CD14-positive monocyte (primary cell): Measurements from ENCODE around the gene RPS15. TPM values are rescaled to one million over a fixed set of nuclear protein-coding genes. Genes with fewer than 3 reads are reported as not detected.

Experiments
- DNase-seq, 3 donors: peaks; one replicate each; pipeline ENCODE4 v3.0.0-alpha.2; 2011 to 2022
- H2AFZ ChIP-seq: 2 replicates; pipeline ENCODE4 v1.6.0; 2012; ENCODE audit warnings: mild to moderate bottlenecking, low read depth, low read length, inconsistent platforms; ENCODE audit not compliant: insufficient read depth, poor library complexity, severe bottlenecking
- H3K27ac ChIP-seq, 2 donors: 1 replicate in 1 of 2; 2 replicates in 1 of 2; pipeline ENCODE4 v1.5.1; 2012 to 2013; ENCODE audit warnings: low read length in 2 of 2, control low read depth in 1 of 2, inconsistent platforms in 1 of 2, low read depth in 1 of 2, mild to moderate bottlenecking in 1 of 2
- H3K27me3 ChIP-seq, 2 donors: one replicate each; pipeline versions ENCODE4 v1.6.0 to v1.6.1; 2011 to 2013; ENCODE audit warnings: low read length in 2 of 2; ENCODE audit not compliant: control insufficient read depth in 2 of 2, insufficient read depth in 2 of 2
- H3K36me3 ChIP-seq, 2 donors: replicated peaks in 1 of 2; 1 replicate in 1 of 2; 2 replicates in 1 of 2; pipeline versions ENCODE4 v1.5.1 to v1.6.1; 2012 to 2013; ENCODE audit warnings: low read length in 2 of 2, control low read depth in 1 of 2, inconsistent platforms in 1 of 2, mild to moderate bottlenecking in 1 of 2; ENCODE audit not compliant: insufficient read depth in 2 of 2, control insufficient read depth in 1 of 2
- H3K4me1 ChIP-seq, 2 donors: 1 replicate in 1 of 2; 2 replicates in 1 of 2; pipeline versions ENCODE4 v1.5.1 to v1.6.1; 2012 to 2013; ENCODE audit warnings: low read length in 2 of 2, control low read depth in 1 of 2, inconsistent platforms in 1 of 2, mild to moderate bottlenecking in 1 of 2, moderate library complexity in 1 of 2; ENCODE audit not compliant: insufficient read depth in 2 of 2, control insufficient read depth in 1 of 2
- H3K4me2 ChIP-seq: replicated peaks from 2 replicates; pipeline ENCODE3; 2012; ENCODE audit warnings: low read length, moderate library complexity, mild to moderate bottlenecking; ENCODE audit not compliant: poor library complexity, severe bottlenecking; ENCODE audit errors: extremely low read depth
- H3K4me3 ChIP-seq, 3 experiments: fragments of 200-600 bp in 1 of 3; sonication (generic) in 1 of 3; replicated peaks in 1 of 3; 1 replicate in 2 of 3; 2 replicates in 1 of 3; pipeline ENCODE4 v1.5.1; 2011 to 2013; ENCODE audit warnings: low read length in 3 of 3, mild to moderate bottlenecking in 3 of 3, control low read depth in 2 of 3, low read depth in 2 of 3, inconsistent platforms in 1 of 3, moderate library complexity in 1 of 3
- H3K79me2 ChIP-seq: 2 replicates; pipeline ENCODE4 v1.6.0; 2012; ENCODE audit warnings: mild to moderate bottlenecking, control low read depth, inconsistent platforms, low read length, moderate library complexity; ENCODE audit not compliant: insufficient read depth
- H3K9ac ChIP-seq: 2 replicates; pipeline ENCODE4 v1.6.0; 2017; ENCODE audit warnings: low read length, mild to moderate bottlenecking; ENCODE audit not compliant: insufficient read depth, poor library complexity, severe bottlenecking
- H3K9me3 ChIP-seq, 2 donors: replicated peaks in 1 of 2; 1 replicate in 1 of 2; 2 replicates in 1 of 2; pipeline versions ENCODE4 v1.5.1 to v1.6.1; 2012 to 2013; ENCODE audit warnings: low read length in 2 of 2, control low read depth in 1 of 2; ENCODE audit not compliant: control insufficient read depth in 1 of 2, insufficient read depth in 1 of 2
- H4K20me1 ChIP-seq: 2 replicates; pipeline ENCODE4 v1.6.0; 2012; ENCODE audit warnings: mild to moderate bottlenecking, low read length, control low read depth, moderate library complexity; ENCODE audit not compliant: insufficient read depth
- H3K27ac Mint-ChIP-seq, 7 donors: one replicate each; pipeline ENCODE4 v1.8.0; 2020; ENCODE audit warnings: mild to moderate bottlenecking in 7 of 7, mixed read lengths in 7 of 7, moderate library complexity in 6 of 7, inconsistent platforms in 2 of 7
- H3K27me3 Mint-ChIP-seq, 3 donors: one replicate each; pipeline ENCODE4 v1.8.0; 2021 to 2022; ENCODE audit warnings: low read depth in 3 of 3, mild to moderate bottlenecking in 3 of 3, mixed read lengths in 3 of 3, moderate library complexity in 3 of 3, inconsistent platforms in 1 of 3
- H3K36me3 Mint-ChIP-seq, 2 donors: one replicate each; pipeline ENCODE4 v1.8.0; 2020; ENCODE audit warnings: mixed read lengths in 2 of 2, inconsistent platforms in 1 of 2, mild to moderate bottlenecking in 1 of 2
- H3K4me1 Mint-ChIP-seq: one replicate; pipeline ENCODE4 v1.8.0; 2020; ENCODE audit warnings: mild to moderate bottlenecking, mixed read lengths
- H3K4me3 Mint-ChIP-seq, 2 donors: one replicate each; pipeline ENCODE4 v1.8.0; 2020; ENCODE audit warnings: mild to moderate bottlenecking in 2 of 2, mixed read lengths in 2 of 2, moderate library complexity in 1 of 2
- H3K9me3 Mint-ChIP-seq, 7 donors: one replicate each; pipeline ENCODE4 v1.8.0; 2020 to 2022; ENCODE audit warnings: mixed read lengths in 7 of 7, mild to moderate bottlenecking in 6 of 7, moderate library complexity in 6 of 7, inconsistent platforms in 2 of 7
- CTCF ChIP-seq: fragments of 200-600 bp; IDR thresholded peaks from one replicate; pipeline ENCODE4 v1.8.0; 2022; ENCODE audit warnings: antibody characterized with exemption, mild to moderate bottlenecking
- WGBS: methylation state at CpG from one replicate; pipeline ENCODE4 v1.1.5; 2013; ENCODE audit warnings: missing lambda C conversion rate; ENCODE audit not compliant: insufficient coverage; 5-methylcytosine and 5-hydroxymethylcytosine counted together
- intact Hi-C, 2 donors: fragments of 100-400 bp; cut with micrococcal nuclease; formaldehyde crosslinking; loops; one replicate each; pipeline versions ENCODE4 v1.15.0 to v1.15.1; 2023
- polyA plus RNA-seq, 3 donors: library from polyadenylated mRNA; depleted of rRNA in 1 of 3; unstranded in 2 of 3; stranded (reverse) in 1 of 3; fragments of 300-500 nt in 2 of 3; fragments of >200 nt in 1 of 3; fragmentation: Illumina TruSeq in 2 of 3; gene quantifications; 1 replicate in 2 of 3; 2 replicates in 1 of 3; pipeline ENCODE4 v1.2.3, GENCODE V29; 2012 to 2021

The RPS15 gene
- polyA plus RNA-seq, 3 donors, result 1,318 to 3,451 (median 1,526) TPM

- H3K36me3 Mint-ChIP-seq, result peaks cover 5 to 12% of the 10 kb centered on the region in 2 donors
- Histone ChIP-seq H4K20me1 (peaks cover 7% of the 10 kb centered on the region), H3K4me3 (no peak overlapping the region), H3K4me2 (no peak overlapping the region), H3K4me1 (peaks cover 15% of the 10 kb centered on the region in 2 donors), H3K27me3 (peaks cover 45 to 95% of the 10 kb centered on the region in 2 donors), H3K27ac (no peak overlapping the region), H2AFZ (no peak overlapping the region), H3K9me3 (peaks cover 6 to 33% of the 10 kb centered on the region in 2 donors), H3K79me2 (no peaks in the 10 kb centered on the region), H3K9ac (no peak overlapping the region), H3K36me3 (no peaks in the 10 kb centered on the region)
- no peak for DNase-seq
- intact Hi-C loops, result no loop called here
- H3K4me3 Mint-ChIP-seq, result peak overlapping the region in 1 of 2 donors; percentile 57
- peaks cover 84 to 99% (median 93%) of the 10 kb centered on the region in 3 donors for H3K27me3 Mint-ChIP-seq
- WGBS, result 79% methylated on average over 20 of the region's 30 CpGs
- TF ChIP-seq CTCF, result no peak
- H3K9me3 Mint-ChIP-seq, result peaks cover 7 to 38% (median 16%) of the 10 kb centered on the region in 7 donors
- peaks cover 9% of the 10 kb centered on the region for H3K4me1 Mint-ChIP-seq
- no peak overlapping the region for H3K27ac Mint-ChIP-seq
Observed at GRCh38 chr19:1452802-1453524, 14.8 kb downstream of the RPS15 start.

- Histone ChIP-seq H3K36me3 (no peaks in the 10 kb centered on the region), H3K4me3 (no peak overlapping the region), H4K20me1 (peaks cover 6% of the 10 kb centered on the region), H3K27ac (no peak overlapping the region), H3K9ac (no peak overlapping the region), H3K27me3 (peaks cover 46 to 96% of the 10 kb centered on the region in 2 donors), H3K4me1 (peaks cover 15% of the 10 kb centered on the region in 2 donors), H3K4me2 (no peak overlapping the region), H3K9me3 (peaks cover 6 to 36% of the 10 kb centered on the region in 2 donors), H2AFZ (no peak overlapping the region), H3K79me2 (no peaks in the 10 kb centered on the region)
- DNase-seq, result peak in 1 of 3 donors; percentile 33
- peaks cover 5 to 13% of the 10 kb centered on the region in 2 donors for H3K36me3 Mint-ChIP-seq
- peaks cover 82 to 99% (median 93%) of the 10 kb centered on the region in 3 donors for H3K27me3 Mint-ChIP-seq
- intact Hi-C loops, result no loop called here
- H3K9me3 Mint-ChIP-seq, result peaks cover 7 to 30% (median 13%) of the 10 kb centered on the region in 7 donors
- no peak overlapping the region for H3K27ac Mint-ChIP-seq
- no peak for TF ChIP-seq CTCF
- 61% methylated on average over 18 of the region's 33 CpGs for WGBS
- H3K4me3 Mint-ChIP-seq, result peak overlapping the region in 1 of 2 donors; percentile 73
- peaks cover 9% of the 10 kb centered on the region for H3K4me1 Mint-ChIP-seq
Observed at GRCh38 chr19:1453525-1454364, 15.5 kb downstream of the RPS15 start.
